ENCODE results near the gene C15orf62. TPM values are rescaled to one million over a fixed set of nuclear protein-coding genes. Genes with fewer than 3 reads are reported as not detected.

C15orf62 gene
- total and polyA plus RNA-seq, 2 experiments from 2014 or later, result 0.28 TPM; not detected in 1

DNA sequence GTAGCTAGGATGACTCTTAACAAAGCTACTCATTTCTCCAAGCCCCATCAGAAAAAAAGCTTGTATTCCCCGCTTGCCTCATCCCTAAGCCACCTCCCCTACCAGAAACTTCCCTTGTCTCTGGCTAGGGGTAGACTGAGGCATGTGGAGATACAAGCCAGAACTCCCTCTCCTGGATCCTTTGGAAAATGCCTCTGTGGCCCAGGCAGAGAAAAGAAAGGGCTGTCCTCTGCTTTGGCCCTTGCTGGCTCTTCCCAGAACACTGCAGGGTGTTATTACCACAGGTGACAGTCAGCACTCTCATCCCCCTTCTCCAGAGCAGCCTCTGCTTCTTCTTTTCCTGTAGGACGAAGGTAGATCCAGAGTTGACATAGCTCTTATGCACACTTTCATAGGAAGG, 29.9 kb upstream of the C15orf62 start:
- no peaks in the 10 kb centered on the region for H3K9me3 ChIP-seq (ENCODE audit: low read depth)
- peaks cover 29% of the 10 kb centered on the region for H3K36me3 ChIP-seq (ENCODE audit: low read depth)
- H3K9ac ChIP-seq, result no peak overlapping the region
- H3F3A ChIP-seq (ENCODE audit: insufficient read depth), result peaks cover 17% of the 10 kb centered on the region; the same call in 1 of the 2 replicates
- 80 to 89% methylated on average over 2 of the region's 2 CpGs for WGBS, 2 experiments (ENCODE audit: low coverage in 1 of 2, low lambda C conversion rate in 2 of 2, missing lambda C conversion rate in 2 of 2)
- no peaks in the 10 kb centered on the region for H3K79me2 ChIP-seq (ENCODE audit: insufficient read depth)
- peaks cover 15% of the 10 kb centered on the region for H3K4me1 ChIP-seq (ENCODE audit: insufficient read depth)
- TF ChIP-seq EZH2phosphoT487 (IDR thresholded peaks at IDR 0.05; ENCODE audit: insufficient read depth, low read depth), result no peak
- no peak for TF ChIP-seq EZH2 (IDR thresholded peaks at IDR 0.05; ENCODE audit: insufficient read depth, poor library complexity, severe bottlenecking)
- H3K9me2 ChIP-seq (ENCODE audit: insufficient read depth), result no peaks in the 10 kb centered on the region
- no peak overlapping the region for H2AFZ ChIP-seq
- no peak overlapping the region for H3K4me3 ChIP-seq
- no peak overlapping the region for H3K4me2 ChIP-seq (ENCODE audit: unreplicated experiment)
- H4K20me1 ChIP-seq (ENCODE audit: insufficient read depth), result no peaks in the 10 kb centered on the region
- no peak for DNase-seq
- no peak overlapping the region for H3K27ac ChIP-seq
- no peaks in the 10 kb centered on the region for H3K27me3 ChIP-seq (replicated peaks; ENCODE audit: insufficient read depth)
- in situ Hi-C loops (cut with MboI), result no loop called here

- TF ChIP-seq EZH2phosphoT487 (IDR thresholded peaks at IDR 0.05; ENCODE audit: insufficient read depth, low read depth) (no peak), EZH2 (IDR thresholded peaks at IDR 0.05; ENCODE audit: insufficient read depth, poor library complexity, severe bottlenecking) (no peak)
- no peaks in the 10 kb centered on the region for H3K79me2 ChIP-seq (ENCODE audit: insufficient read depth)
- H3K9ac ChIP-seq, result peak overlapping the region; percentile 23
- H3K4me3 ChIP-seq, result no peak overlapping the region
- H4K20me1 ChIP-seq (ENCODE audit: insufficient read depth), result no peaks in the 10 kb centered on the region
- in situ Hi-C loops (cut with MboI), result no loop called here
- H3F3A ChIP-seq (ENCODE audit: insufficient read depth), result peaks cover 33% of the 10 kb centered on the region
- peak overlapping the region; percentile 67 for H3K27ac ChIP-seq
- H3K9me2 ChIP-seq (ENCODE audit: insufficient read depth), result no peaks in the 10 kb centered on the region
- H3K4me1 ChIP-seq (ENCODE audit: insufficient read depth), result peaks cover 15% of the 10 kb centered on the region
- H3K36me3 ChIP-seq (ENCODE audit: low read depth), result peaks cover 16% of the 10 kb centered on the region; the same call in 1 of the 2 replicates
- H3K27me3 ChIP-seq (replicated peaks; ENCODE audit: insufficient read depth), result no peaks in the 10 kb centered on the region
- no peak overlapping the region for H3K4me2 ChIP-seq (ENCODE audit: unreplicated experiment)
- no peak for DNase-seq
- no peaks in the 10 kb centered on the region for H3K9me3 ChIP-seq (ENCODE audit: low read depth)
- WGBS, 2 experiments (ENCODE audit: low coverage in 1 of 2, low lambda C conversion rate in 2 of 2, missing lambda C conversion rate in 2 of 2), result 46 to 51% methylated on average over 2 of the region's 2 CpGs
- no peak overlapping the region for H2AFZ ChIP-seq
Measured at GRCh38 chr15:40743485-40743901, 26.3 kb upstream of the C15orf62 start.

DNA sequence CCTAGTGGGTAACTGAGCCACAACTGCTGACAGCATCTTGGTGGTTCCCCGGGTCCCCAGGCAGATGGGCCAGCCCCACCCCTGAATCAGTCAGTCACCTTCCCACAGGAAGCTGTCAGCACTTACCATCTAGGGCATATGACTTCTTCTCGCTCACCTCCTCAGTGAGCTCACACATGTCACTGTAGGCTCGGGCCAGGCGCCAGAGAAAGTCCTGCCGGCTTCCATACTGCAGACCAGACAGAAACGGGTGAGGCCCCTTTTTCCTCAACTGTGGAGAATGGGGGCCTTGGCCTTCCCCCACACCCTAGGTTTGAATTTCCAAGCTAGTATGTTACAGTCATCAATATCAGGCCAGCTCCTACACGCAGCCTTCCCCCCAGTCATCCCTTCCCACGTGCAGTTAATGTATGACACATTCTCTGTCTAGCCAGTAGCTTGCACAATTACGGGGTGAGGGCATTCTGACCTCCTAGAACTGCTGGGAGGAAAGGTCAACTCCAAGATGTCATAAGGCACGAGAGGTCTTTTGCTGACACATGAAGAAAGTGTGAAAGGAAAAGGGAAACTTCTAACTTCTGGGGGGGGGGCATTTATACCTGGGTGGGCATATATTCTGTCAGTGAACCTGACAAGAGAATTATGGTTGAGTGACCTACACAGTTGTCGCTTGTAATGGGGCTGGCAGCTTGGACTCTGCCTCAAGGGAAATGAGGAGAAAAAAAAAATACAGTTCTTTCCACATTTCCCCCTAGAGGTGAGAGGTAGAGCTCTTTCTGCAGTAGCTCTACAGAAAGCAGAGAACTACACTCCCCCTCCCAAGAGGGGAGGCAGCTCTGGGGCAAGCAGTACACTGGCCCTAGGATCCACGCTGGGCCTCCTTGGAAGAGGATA, 25.6 kb upstream of the C15orf62 start:
- Histone ChIP-seq H3K27ac (peak overlapping the region; percentile 67), H3F3A (ENCODE audit: insufficient read depth) (peaks cover 33% of the 10 kb centered on the region), H2AFZ (no peak overlapping the region), H3K9me3 (ENCODE audit: low read depth) (no peaks in the 10 kb centered on the region), H3K79me2 (ENCODE audit: insufficient read depth) (no peaks in the 10 kb centered on the region), H3K4me2 (ENCODE audit: unreplicated experiment) (no peak overlapping the region), H3K4me1 (ENCODE audit: insufficient read depth) (peaks cover 15% of the 10 kb centered on the region), H4K20me1 (ENCODE audit: insufficient read depth) (no peaks in the 10 kb centered on the region), H3K27me3 (replicated peaks; ENCODE audit: insufficient read depth) (no peaks in the 10 kb centered on the region), H3K36me3 (ENCODE audit: low read depth) (peaks cover 16% of the 10 kb centered on the region; the same call in 1 of the 2 replicates), H3K9ac (peak overlapping the region; percentile 23), H3K4me3 (no peak overlapping the region), H3K9me2 (ENCODE audit: insufficient read depth) (no peaks in the 10 kb centered on the region)
- 32 to 38% methylated on average over 12 of the region's 12 CpGs for WGBS, 2 experiments (ENCODE audit: low coverage in 1 of 2, low lambda C conversion rate in 2 of 2, missing lambda C conversion rate in 2 of 2)
- peak; percentile 93 for DNase-seq
- TF ChIP-seq EZH2 (IDR thresholded peaks at IDR 0.05; ENCODE audit: insufficient read depth, poor library complexity, severe bottlenecking), result no peak
- no peak for TF ChIP-seq EZH2phosphoT487 (IDR thresholded peaks at IDR 0.05; ENCODE audit: insufficient read depth, low read depth)
- in situ Hi-C loops (cut with MboI), result no loop called here

DNA sequence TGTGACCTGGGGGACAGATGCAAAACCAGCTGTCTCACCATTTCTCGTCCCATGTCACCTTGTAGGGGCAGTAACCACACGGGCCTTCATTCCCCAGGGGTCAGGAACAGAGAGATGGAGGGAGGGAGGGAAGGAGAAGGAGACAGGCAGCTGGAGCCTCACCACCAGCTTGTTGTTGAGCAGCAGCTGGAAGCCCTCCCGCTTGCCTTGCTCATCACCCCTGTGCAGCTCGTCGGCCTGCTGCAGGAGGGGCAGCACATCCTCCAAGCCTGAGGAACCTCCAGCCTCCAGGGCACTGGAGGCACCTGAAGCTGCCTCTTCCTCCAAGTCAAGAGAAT, 25.0 kb upstream of the C15orf62 start:
- no peak overlapping the region for H3K4me3 ChIP-seq
- H3F3A ChIP-seq (ENCODE audit: insufficient read depth), result peaks cover 33% of the 10 kb centered on the region
- peaks cover 15% of the 10 kb centered on the region for H3K4me1 ChIP-seq (ENCODE audit: insufficient read depth)
- in situ Hi-C loops (cut with MboI), result no loop called here
- peak overlapping the region; percentile 67 for H3K27ac ChIP-seq
- peaks cover 16% of the 10 kb centered on the region; the same call in 1 of the 2 replicates for H3K36me3 ChIP-seq (ENCODE audit: low read depth)
- no peaks in the 10 kb centered on the region for H3K79me2 ChIP-seq (ENCODE audit: insufficient read depth)
- DNase-seq, result no peak
- no peak overlapping the region for H3K4me2 ChIP-seq (ENCODE audit: unreplicated experiment)
- no peaks in the 10 kb centered on the region for H3K9me2 ChIP-seq (ENCODE audit: insufficient read depth)
- H3K9ac ChIP-seq, result no peak overlapping the region
- H3K9me3 ChIP-seq (ENCODE audit: low read depth), result no peaks in the 10 kb centered on the region
- H4K20me1 ChIP-seq (ENCODE audit: insufficient read depth), result no peaks in the 10 kb centered on the region
- no peak for TF ChIP-seq EZH2 (IDR thresholded peaks at IDR 0.05; ENCODE audit: insufficient read depth, poor library complexity, severe bottlenecking)
- TF ChIP-seq EZH2phosphoT487 (IDR thresholded peaks at IDR 0.05; ENCODE audit: insufficient read depth, low read depth), result no peak
- no peaks in the 10 kb centered on the region for H3K27me3 ChIP-seq (replicated peaks; ENCODE audit: insufficient read depth)
- H2AFZ ChIP-seq, result no peak overlapping the region
- 80 to 84% methylated on average over 5 of the region's 5 CpGs for WGBS, 2 experiments (ENCODE audit: low coverage in 1 of 2, low lambda C conversion rate in 2 of 2, missing lambda C conversion rate in 2 of 2)
